ENCODE measurements around the gene TP73.

TP73 gene

GRCh38 chr1:3668585-3669300 is 16.4 kb downstream of the TP73 start:
- peaks cover 40% of the 10 kb centered on the region for H3K27me3 ChIP-seq (ENCODE audit: low read depth, low read length)
- peak overlapping the region; percentile 14; the same call in 1 of the 2 replicates for H3K4me2 ChIP-seq (ENCODE audit: low read length)
- H3K9ac ChIP-seq (ENCODE audit: low read length): no peak overlapping the region
- no peaks in the 10 kb centered on the region for H4K20me1 ChIP-seq (ENCODE audit: insufficient read depth, low read length)
- H2AFZ ChIP-seq (ENCODE audit: low read depth, low read length): no peak overlapping the region
- H3K79me2 ChIP-seq (ENCODE audit: low read length): no peaks in the 10 kb centered on the region
- no peaks in the 10 kb centered on the region for H3K9me3 ChIP-seq (ENCODE audit: insufficient read depth, low read length)
- peaks cover 80% of the 10 kb centered on the region for H3K4me1 ChIP-seq (ENCODE audit: low read length)
- no peak overlapping the region for H3K27ac ChIP-seq (ENCODE audit: low read length)
- no peak for TF ChIP-seq EZH2phosphoT487 (IDR thresholded peaks at IDR 0.05; ENCODE audit: low read depth)
- H3K4me3 ChIP-seq (ENCODE audit: low read length): no peak overlapping the region
- H3K36me3 ChIP-seq (replicated peaks; ENCODE audit: low read depth, low read length): no peaks in the 10 kb centered on the region

GRCh38 chr1:3669421-3669821 is 17.1 kb downstream of the TP73 start:
- Histone ChIP-seq H3K9me3 (ENCODE audit: insufficient read depth, low read length) (no peaks in the 10 kb centered on the region), H4K20me1 (ENCODE audit: insufficient read depth, low read length) (no peaks in the 10 kb centered on the region), H3K4me1 (ENCODE audit: low read length) (peaks cover 81% of the 10 kb centered on the region), H3K4me2 (ENCODE audit: low read length) (no peak overlapping the region), H3K4me3 (ENCODE audit: low read length) (no peak overlapping the region), H3K27ac (ENCODE audit: low read length) (no peak overlapping the region), H2AFZ (ENCODE audit: low read depth, low read length) (no peak overlapping the region), H3K9ac (ENCODE audit: low read length) (no peak overlapping the region), H3K79me2 (ENCODE audit: low read length) (no peaks in the 10 kb centered on the region), H3K36me3 (replicated peaks; ENCODE audit: low read depth, low read length) (no peaks in the 10 kb centered on the region), H3K27me3 (ENCODE audit: low read depth, low read length) (peaks cover 40% of the 10 kb centered on the region)
- TF ChIP-seq CTCF (IDR thresholded peaks at IDR 0.05; ENCODE audit: low read depth, low read length): no peak

- Histone ChIP-seq H4K20me1 (ENCODE audit: insufficient read depth, low read length) (no peaks in the 10 kb centered on the region), H3K79me2 (ENCODE audit: low read length) (no peaks in the 10 kb centered on the region)
Measured at GRCh38 chr1:3669971-3670431, 17.7 kb downstream of the TP73 start.

GRCh38 chr1:3670823-3671265 is 18.5 kb downstream of the TP73 start:
- H3K27ac ChIP-seq (ENCODE audit: low read length): no peak overlapping the region
- H3K36me3 ChIP-seq (replicated peaks; ENCODE audit: low read depth, low read length): no peaks in the 10 kb centered on the region
- H3K79me2 ChIP-seq (ENCODE audit: low read length): no peaks in the 10 kb centered on the region
- peaks cover 80% of the 10 kb centered on the region for H3K4me1 ChIP-seq (ENCODE audit: low read length)
- TF ChIP-seq CTCF (IDR thresholded peaks at IDR 0.05; ENCODE audit: low read depth, low read length) (no peak), EZH2phosphoT487 (IDR thresholded peaks at IDR 0.05; ENCODE audit: low read depth) (no peak)
- H3K4me2 ChIP-seq (ENCODE audit: low read length): no peak overlapping the region
- H4K20me1 ChIP-seq (ENCODE audit: insufficient read depth, low read length): no peaks in the 10 kb centered on the region
- H3K9me3 ChIP-seq (ENCODE audit: insufficient read depth, low read length): no peaks in the 10 kb centered on the region
- H3K9ac ChIP-seq (ENCODE audit: low read length): no peak overlapping the region
- H3K27me3 ChIP-seq (ENCODE audit: low read depth, low read length): peaks cover 40% of the 10 kb centered on the region
- no peak overlapping the region for H2AFZ ChIP-seq (ENCODE audit: low read depth, low read length)
- H3K4me3 ChIP-seq (ENCODE audit: low read length): no peak overlapping the region

More at GRCh38 chr1:3669971-3670431, 17.7 kb downstream of the TP73 start:
- Histone ChIP-seq H3K27me3 (ENCODE audit: low read depth, low read length) (peaks cover 40% of the 10 kb centered on the region), H3K36me3 (replicated peaks; ENCODE audit: low read depth, low read length) (no peaks in the 10 kb centered on the region), H3K9me3 (ENCODE audit: insufficient read depth, low read length) (no peaks in the 10 kb centered on the region), H2AFZ (ENCODE audit: low read depth, low read length) (no peak overlapping the region), H3K4me3 (ENCODE audit: low read length) (no peak overlapping the region), H3K4me1 (ENCODE audit: low read length) (peaks cover 80% of the 10 kb centered on the region), H3K27ac (ENCODE audit: low read length) (no peak overlapping the region), H3K4me2 (ENCODE audit: low read length) (no peak overlapping the region), H3K9ac (ENCODE audit: low read length) (no peak overlapping the region)
- TF ChIP-seq CTCF (IDR thresholded peaks at IDR 0.05; ENCODE audit: low read depth, low read length) (no peak), EZH2phosphoT487 (IDR thresholded peaks at IDR 0.05; ENCODE audit: low read depth) (no peak)
